Right lobe of liver (tissue), 6 donors: Measurements from ENCODE around the gene ZNF740. TPM values are rescaled to one million over a fixed set of nuclear protein-coding genes. Genes with fewer than 3 reads are reported as not detected.

ENCODE experiments used
- ATAC-seq, 4 donors: fragments of 200-7000 bp; cut with Tn5 transposase; one replicate each; pipeline ENCODE4 v1.9.1; 2020; ENCODE audit warnings: mild to moderate bottlenecking in 4 of 4, moderate library complexity in 4 of 4
- DNase-seq, 3 donors: peaks; one replicate each; pipeline ENCODE4 v3.0.0-alpha.2; 2020
- H3K27ac ChIP-seq, 3 donors: fragments of 200-600 bp; one replicate each; pipeline ENCODE4 v1.8.0; 2022
- H3K27me3 ChIP-seq, 2 donors: fragments of 200-600 bp; one replicate each; pipeline ENCODE4 v1.8.0; 2022
- H3K36me3 ChIP-seq, 4 donors: fragments of 200-600 bp; sonication (generic) in 1 of 4; one replicate each; pipeline versions ENCODE4 v1.5.1 to v1.8.0; 2017 to 2022; ENCODE audit warnings: control low read depth in 1 of 4
- H3K4me1 ChIP-seq, 4 donors: fragments of 200-600 bp; sonication (generic) in 1 of 4; one replicate each; pipeline versions ENCODE4 v1.5.1 to v1.8.0; 2017 to 2022; ENCODE audit warnings: control low read depth in 1 of 4
- H3K4me3 ChIP-seq, 3 donors: fragments of 200-600 bp; one replicate each; pipeline ENCODE4 v1.8.0; 2022
- H3K9me3 ChIP-seq, 4 donors: fragments of 200-600 bp; sonication (generic) in 1 of 4; one replicate each; pipeline versions ENCODE4 v1.5.1 to v1.8.0; 2017 to 2022; ENCODE audit warnings: control low read depth in 1 of 4
- POLR2A ChIP-seq: fragments of 450-650 bp; IDR thresholded peaks from one replicate; pipeline ENCODE4 v1.6.1; 2017; ENCODE audit warnings: antibody characterized with exemption, mild to moderate bottlenecking
- WGBS: methylation state at CpG from one replicate; pipeline ENCODE4 v1.1.6; 2018; ENCODE audit warnings: low coverage, low lambda C conversion rate; ENCODE audit not compliant: insufficient coverage; ENCODE audit errors: missing lambda C conversion rate; 5-methylcytosine and 5-hydroxymethylcytosine counted together
- intact Hi-C, 2 donors: fragments of 100-400 bp; cut with DNase I; formaldehyde crosslinking; loops; one replicate each; pipeline versions ENCODE4 v1.11.2 to v1.14.1; 2022
- total RNA-seq, 6 experiments: library from RNA; depleted of rRNA in 2 of 6; stranded (reverse); fragments of >200 nt in 2 of 6; fragmentation: NEBNext Ultra II Directional in 3 of 6; extraction: Animal tissue kit (Norgen Biotek cat#: 25700) in 3 of 6; gene quantifications; one replicate each; pipeline versions ENCODE4 v1.1.0 to v1.2.4, GENCODE V29; 2016 to 2023
- TF ChIP-seq, protein P1 (sequence below), 4 donors: fragments of 200-600 bp in 3 of 4; fragments of 450-650 bp in 1 of 4; IDR thresholded peaks; one replicate each; pipeline versions ENCODE4 v1.5.1 to v1.8.0; 2016 to 2022; ENCODE audit warnings: antibody characterized with exemption in 4 of 4, mild to moderate bottlenecking in 2 of 4
- donor health status: DM: no; HTN: yes; CAD: no.
- donor health status: DM: no; HTN: no; CAD: no.
- donor health status: DM: no; HTN: no; CAD: no.
- donor health status: DM: no; HTN: yes; CAD: no.
- donor health status: DM: no; HTN: yes; CAD: no.

Gene ZNF740
- total RNA-seq, 6 experiments from 2014 or later: 5.5 to 24.4 (median 19.2) TPM

DNA sequence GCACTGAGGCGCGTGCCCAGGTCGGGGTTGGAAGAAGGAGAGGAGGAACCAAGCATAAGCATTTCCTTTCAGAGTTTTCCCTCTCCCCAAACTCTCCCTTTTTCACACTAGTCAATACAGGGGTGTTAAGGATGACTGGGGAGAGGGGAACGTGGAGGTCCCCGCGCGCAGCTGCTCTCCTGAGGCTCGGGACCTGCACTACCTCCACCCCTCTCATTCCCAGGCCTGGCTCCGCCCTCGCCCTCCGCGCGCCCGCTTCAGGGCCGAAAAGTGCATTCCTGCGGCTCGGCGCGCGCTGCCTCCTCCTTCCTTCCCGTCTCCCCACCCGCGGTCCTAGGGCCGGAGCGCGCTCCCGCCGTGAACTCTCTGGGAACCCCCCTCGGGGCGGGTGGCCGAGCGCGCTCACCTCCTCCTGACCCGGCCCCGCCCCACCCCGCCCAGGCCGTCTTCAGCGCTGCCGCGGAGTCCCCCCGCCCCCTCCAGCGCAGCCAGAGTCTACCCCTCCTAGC, 40.2 kb downstream of the ZNF740 start:
- H3K9me3 ChIP-seq: no peaks in the 10 kb centered on the region
- H3K4me3 ChIP-seq: peak overlapping the region; percentile 49 to 63 (median 57)
- H3K36me3 ChIP-seq: no peaks in the 10 kb centered on the region
- no peaks in the 10 kb centered on the region for H3K27me3 ChIP-seq
- ATAC-seq (peak; percentile 84 to 91 (median 86)), DNase-seq (peak; percentile 89 to 93 (median 90))
- WGBS: 0% methylated on average over 8 of the region's 42 CpGs
- peaks cover 0 to 11% (median 0%) of the 10 kb centered on the region in 4 donors for H3K4me1 ChIP-seq
- peak overlapping the region; percentile 81 to 93 (median 85) for H3K27ac ChIP-seq
- intact Hi-C loops: no loop called here
- TF ChIP-seq, protein P1, sequence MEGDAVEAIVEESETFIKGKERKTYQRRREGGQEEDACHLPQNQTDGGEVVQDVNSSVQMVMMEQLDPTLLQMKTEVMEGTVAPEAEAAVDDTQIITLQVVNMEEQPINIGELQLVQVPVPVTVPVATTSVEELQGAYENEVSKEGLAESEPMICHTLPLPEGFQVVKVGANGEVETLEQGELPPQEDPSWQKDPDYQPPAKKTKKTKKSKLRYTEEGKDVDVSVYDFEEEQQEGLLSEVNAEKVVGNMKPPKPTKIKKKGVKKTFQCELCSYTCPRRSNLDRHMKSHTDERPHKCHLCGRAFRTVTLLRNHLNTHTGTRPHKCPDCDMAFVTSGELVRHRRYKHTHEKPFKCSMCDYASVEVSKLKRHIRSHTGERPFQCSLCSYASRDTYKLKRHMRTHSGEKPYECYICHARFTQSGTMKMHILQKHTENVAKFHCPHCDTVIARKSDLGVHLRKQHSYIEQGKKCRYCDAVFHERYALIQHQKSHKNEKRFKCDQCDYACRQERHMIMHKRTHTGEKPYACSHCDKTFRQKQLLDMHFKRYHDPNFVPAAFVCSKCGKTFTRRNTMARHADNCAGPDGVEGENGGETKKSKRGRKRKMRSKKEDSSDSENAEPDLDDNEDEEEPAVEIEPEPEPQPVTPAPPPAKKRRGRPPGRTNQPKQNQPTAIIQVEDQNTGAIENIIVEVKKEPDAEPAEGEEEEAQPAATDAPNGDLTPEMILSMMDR (IDR thresholded peaks at IDR 0.05): no peak
- no peak for TF ChIP-seq POLR2A

DNA sequence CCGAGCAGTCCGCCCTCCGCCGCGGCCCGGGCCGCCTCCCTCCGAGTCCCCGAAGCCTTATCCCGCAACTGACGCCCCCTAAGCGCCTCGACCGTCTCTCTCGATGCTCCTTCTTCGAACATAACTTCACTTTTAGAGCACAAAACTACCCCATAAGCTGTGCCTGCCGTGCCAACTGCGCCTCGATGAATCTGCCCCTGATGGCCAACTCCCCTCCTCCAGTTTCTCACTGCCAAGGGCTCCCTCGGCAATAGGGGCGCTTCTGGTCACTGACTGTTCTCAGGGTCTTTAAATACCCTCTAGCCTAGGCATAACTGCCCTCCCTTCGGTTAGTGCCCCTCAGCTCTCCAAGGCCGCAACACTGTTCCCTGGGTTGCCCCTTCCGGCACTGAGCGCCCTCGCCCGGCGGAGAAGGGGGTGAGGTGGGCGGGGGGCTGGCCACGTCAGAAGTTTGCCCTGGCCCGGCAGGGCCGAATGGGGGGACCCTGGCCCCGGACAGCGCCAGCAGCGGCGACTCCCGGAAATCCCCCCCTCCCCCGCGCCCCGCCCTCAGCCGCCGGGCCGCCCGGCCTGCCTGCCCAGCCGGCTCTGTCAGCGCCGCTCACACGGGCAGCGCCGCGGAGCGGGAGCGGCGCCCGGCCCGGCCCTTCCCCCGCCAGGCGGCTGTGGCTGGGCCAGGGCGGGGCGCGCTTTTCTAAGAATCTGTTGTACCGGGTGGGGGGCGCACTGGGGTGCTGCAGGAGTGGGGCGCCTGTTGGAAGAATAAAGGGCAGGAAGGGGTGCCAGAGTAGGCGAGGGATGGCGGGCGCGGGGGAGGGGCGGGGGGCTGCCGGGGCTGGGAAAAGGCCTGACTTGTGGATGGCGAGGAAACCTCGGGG, 40.9 kb downstream of the ZNF740 start:
- intact Hi-C loops: no loop called here
- Histone ChIP-seq H3K9me3 (no peaks in the 10 kb centered on the region), H3K4me3 (peak overlapping the region; percentile 49 to 63 (median 57)), H3K36me3 (no peaks in the 10 kb centered on the region), H3K4me1 (peaks cover 0 to 11% (median 0%) of the 10 kb centered on the region in 4 donors), H3K27ac (peak overlapping the region; percentile 81 to 93 (median 85)), H3K27me3 (no peaks in the 10 kb centered on the region)
- TF ChIP-seq, protein P1 (IDR thresholded peaks at IDR 0.05): peak in 2 of 4 donors; percentile 15 to 30
- peak; percentile 49 for TF ChIP-seq POLR2A
- DNase-seq (peak; percentile 75 to 81 (median 78)), ATAC-seq (peak; percentile 59 to 74 (median 66))
- WGBS: 2% methylated on average over 32 of the region's 72 CpGs

DNA sequence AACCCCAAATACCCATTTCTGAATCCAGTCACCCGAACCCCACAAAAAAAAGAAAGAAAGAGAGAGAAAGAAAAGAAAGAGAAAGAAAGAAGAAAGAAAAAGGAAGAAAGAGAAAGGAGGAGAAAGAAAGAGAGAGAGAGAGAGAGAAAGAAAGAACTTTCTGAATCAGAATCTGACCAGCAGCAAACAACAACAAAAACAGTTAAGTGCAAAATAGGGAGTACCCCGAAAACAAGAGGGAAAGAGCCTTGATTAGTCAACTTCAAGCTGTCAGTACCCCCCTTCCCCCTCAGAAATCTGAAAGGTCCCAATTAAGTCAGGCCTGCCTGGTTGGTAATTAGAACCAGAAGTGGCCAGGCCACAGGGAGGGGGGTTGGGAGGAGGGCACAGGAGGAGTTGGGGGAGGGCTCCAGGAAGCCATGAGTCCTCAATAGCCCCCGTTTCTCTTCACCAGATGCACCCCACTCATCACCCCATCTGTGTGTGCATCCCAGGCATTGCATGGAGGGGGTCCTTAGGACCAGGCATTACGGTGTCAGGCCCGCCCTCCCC, 41.7 kb downstream of the ZNF740 start:
- no peaks in the 10 kb centered on the region for H3K27me3 ChIP-seq
- WGBS: 20% methylated on average over 3 of the region's 5 CpGs
- peak overlapping the region; percentile 21 to 93 (median 85) for H3K27ac ChIP-seq
- H3K4me1 ChIP-seq: peaks cover 0 to 11% (median 0%) of the 10 kb centered on the region in 4 donors
- H3K36me3 ChIP-seq: no peaks in the 10 kb centered on the region
- peak overlapping the region; percentile 49 to 63 (median 57) for H3K4me3 ChIP-seq
- no peak for DNase-seq
- TF ChIP-seq, protein P1 (IDR thresholded peaks at IDR 0.05): no peak
- TF ChIP-seq POLR2A: no peak
- intact Hi-C loops: no loop called here
- H3K9me3 ChIP-seq: no peaks in the 10 kb centered on the region
- ATAC-seq: no peak

DNA sequence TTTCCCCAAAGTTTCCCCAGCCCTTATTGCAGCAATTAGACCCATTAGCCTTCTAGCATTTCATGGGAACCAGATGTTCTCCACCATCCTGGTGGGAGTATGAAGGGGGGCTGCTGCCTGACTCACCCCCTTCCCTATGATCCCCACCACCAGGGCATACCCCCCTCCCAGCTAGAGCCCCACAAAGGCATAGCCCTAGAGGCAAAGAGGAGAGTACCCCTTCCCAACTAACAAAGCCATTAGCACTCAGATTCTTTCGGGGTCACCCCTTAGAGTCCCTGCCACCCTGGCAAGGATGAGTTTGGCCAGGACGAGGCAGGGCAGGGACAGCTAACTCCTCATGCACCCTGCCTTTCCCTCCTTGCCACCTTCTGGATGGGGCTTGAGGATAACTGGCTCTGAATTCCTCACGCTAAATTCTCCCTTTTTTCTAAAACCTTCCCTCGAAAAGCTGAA, 42.3 kb downstream of the ZNF740 start:
- intact Hi-C loops: no loop called here
- TF ChIP-seq POLR2A: no peak
- TF ChIP-seq, protein P1 (IDR thresholded peaks at IDR 0.05): no peak
- Histone ChIP-seq H3K27me3 (no peaks in the 10 kb centered on the region), H3K27ac (peak overlapping the region in 1 of 3 donors; percentile 28), H3K4me3 (no peak overlapping the region), H3K9me3 (no peaks in the 10 kb centered on the region), H3K4me1 (peaks cover 0 to 7% (median 0%) of the 10 kb centered on the region in 4 donors), H3K36me3 (no peaks in the 10 kb centered on the region)
- 60% methylated on average over 4 of the region's 4 CpGs for WGBS
- ATAC-seq: no peak
- DNase-seq: no peak
